T-helper 2 cell treated with Interferon-gamma antibody and Interleukin-4, amounts not matched to agents 5 μg/mL and 100 μg/mL, for 36 hours (primary cell): Measurements from ENCODE around the gene OTP.
"Not testable (repeated sequence)": the region's sequence is repeated elsewhere in the genome, so short reads cannot be mapped to it uniquely, and the experiment has no call there.

ENCODE experiments used
- DNase-seq: peaks from one replicate; pipeline ENCODE4 v3.0.0; 2021; ENCODE audit warnings: low spot score
- H3K27ac Mint-ChIP-seq: one replicate; pipeline ENCODE4 v1.8.0; 2021; ENCODE audit warnings: mild to moderate bottlenecking, mixed read lengths
- H3K27me3 Mint-ChIP-seq: one replicate; pipeline ENCODE4 v1.8.0; 2021; ENCODE audit warnings: low read depth, mixed read lengths
- H3K36me3 Mint-ChIP-seq: one replicate; pipeline ENCODE4 v1.8.0; 2021; ENCODE audit warnings: low read depth, mixed read lengths
- H3K4me1 Mint-ChIP-seq: one replicate; pipeline ENCODE4 v1.8.0; 2021; ENCODE audit warnings: low read depth, mixed read lengths
- H3K4me3 Mint-ChIP-seq: one replicate; pipeline ENCODE4 v1.8.0; 2022; ENCODE audit warnings: mild to moderate bottlenecking, moderate library complexity, mixed read lengths
- H3K9me3 Mint-ChIP-seq: one replicate; pipeline ENCODE4 v1.8.0; 2021; ENCODE audit warnings: mixed read lengths

Gene OTP

GRCh38 chr5:77633709-77634108 is 4.8 kb downstream of the OTP start:
- H3K4me1 Mint-ChIP-seq = peaks cover 20% of the 10 kb centered on the region
- peaks cover 77% of the 10 kb centered on the region for H3K27me3 Mint-ChIP-seq
- no peak for DNase-seq
- no peak overlapping the region for H3K27ac Mint-ChIP-seq
- no peak overlapping the region for H3K4me3 Mint-ChIP-seq
- H3K36me3 Mint-ChIP-seq = peaks cover 7% of the 10 kb centered on the region
- peaks cover 6% of the 10 kb centered on the region for H3K9me3 Mint-ChIP-seq

GRCh38 chr5:77633207-77633675 is 5.3 kb downstream of the OTP start:
- DNase-seq = no peak
- no peak overlapping the region for H3K27ac Mint-ChIP-seq
- peaks cover 6% of the 10 kb centered on the region for H3K9me3 Mint-ChIP-seq
- H3K36me3 Mint-ChIP-seq = peaks cover 7% of the 10 kb centered on the region
- peaks cover 20% of the 10 kb centered on the region for H3K4me1 Mint-ChIP-seq
- no peak overlapping the region for H3K4me3 Mint-ChIP-seq
- peaks cover 78% of the 10 kb centered on the region for H3K27me3 Mint-ChIP-seq

GRCh38 chr5:77632526-77633206 is 5.8 kb downstream of the OTP start:
- Mint-ChIP-seq H3K36me3 (peaks cover 6% of the 10 kb centered on the region), H3K4me3 (peak overlapping the region; percentile 22), H3K9me3 (peaks cover 4% of the 10 kb centered on the region), H3K27ac (peak overlapping the region; percentile 3), H3K4me1 (peaks cover 17% of the 10 kb centered on the region), H3K27me3 (peaks cover 76% of the 10 kb centered on the region)
- DNase-seq = no peak

- H3K4me1 Mint-ChIP-seq = peaks cover 13% of the 10 kb centered on the region
- H3K36me3 Mint-ChIP-seq = peaks cover 2% of the 10 kb centered on the region
- no peaks in the 10 kb centered on the region for H3K9me3 Mint-ChIP-seq
- peaks cover 74% of the 10 kb centered on the region for H3K27me3 Mint-ChIP-seq
- peak overlapping the region; percentile 78 for H3K4me3 Mint-ChIP-seq
- DNase-seq = peak; percentile 53
- peak overlapping the region; percentile 63 for H3K27ac Mint-ChIP-seq
These were observed 8.3 kb downstream of the OTP start for GRCh38 chr5:77630114-77630680.

GRCh38 chr5:77629509-77630113 is 8.9 kb downstream of the OTP start:
- Mint-ChIP-seq H3K9me3 (no peaks in the 10 kb centered on the region), H3K4me1 (peaks cover 13% of the 10 kb centered on the region), H3K27me3 (peaks cover 78% of the 10 kb centered on the region), H3K36me3 (peaks cover 2% of the 10 kb centered on the region), H3K4me3 (peak overlapping the region; percentile 80), H3K27ac (no peak overlapping the region)
- DNase-seq = no peak

GRCh38 chr5:77628840-77629508 is 9.5 kb downstream of the OTP start:
- H3K36me3 Mint-ChIP-seq = peaks cover 2% of the 10 kb centered on the region

GRCh38 chr5:77627869-77628674 is 10.4 kb downstream of the OTP start:
- Mint-ChIP-seq H3K27ac (no peak overlapping the region), H3K4me3 (no peak overlapping the region)

More at GRCh38 chr5:77628840-77629508, 9.5 kb downstream of the OTP start:
- Mint-ChIP-seq H3K4me3 (peak overlapping the region; percentile 80), H3K4me1 (peaks cover 13% of the 10 kb centered on the region), H3K27me3 (peaks cover 80% of the 10 kb centered on the region), H3K9me3 (no peaks in the 10 kb centered on the region), H3K27ac (peak overlapping the region; percentile 70)
- DNase-seq = no peak

GRCh38 chr5:77623203-77623740 is 15.2 kb downstream of the OTP start:
- no peaks in the 10 kb centered on the region for H3K36me3 Mint-ChIP-seq
- H3K9me3 Mint-ChIP-seq = no peaks in the 10 kb centered on the region
- H3K4me1 Mint-ChIP-seq = no peaks in the 10 kb centered on the region
- peaks cover 58% of the 10 kb centered on the region for H3K27me3 Mint-ChIP-seq
- no peak for DNase-seq
- no peak overlapping the region for H3K4me3 Mint-ChIP-seq
- H3K27ac Mint-ChIP-seq = no peak overlapping the region

More at GRCh38 chr5:77627869-77628674, 10.4 kb downstream of the OTP start:
- peaks cover 13% of the 10 kb centered on the region for H3K4me1 Mint-ChIP-seq
- H3K36me3 Mint-ChIP-seq = peaks cover 2% of the 10 kb centered on the region
- no peaks in the 10 kb centered on the region for H3K9me3 Mint-ChIP-seq
- DNase-seq = no peak
- H3K27me3 Mint-ChIP-seq = peaks cover 80% of the 10 kb centered on the region

GRCh38 chr5:77621440-77621839 is 17.1 kb downstream of the OTP start:
- H3K4me1 Mint-ChIP-seq = no peaks in the 10 kb centered on the region

GRCh38 chr5:77620405-77620804 is 18.1 kb downstream of the OTP start:
- no peaks in the 10 kb centered on the region for H3K4me1 Mint-ChIP-seq
- no peaks in the 10 kb centered on the region for H3K36me3 Mint-ChIP-seq
- H3K27ac Mint-ChIP-seq = no peak overlapping the region
- H3K9me3 Mint-ChIP-seq = no peaks in the 10 kb centered on the region
- peaks cover 37% of the 10 kb centered on the region for H3K27me3 Mint-ChIP-seq
- no peak overlapping the region for H3K4me3 Mint-ChIP-seq
- DNase-seq = no peak

More at GRCh38 chr5:77621440-77621839, 17.1 kb downstream of the OTP start:
- DNase-seq = no peak
- no peak overlapping the region for H3K27ac Mint-ChIP-seq
- no peaks in the 10 kb centered on the region for H3K9me3 Mint-ChIP-seq
- peaks cover 44% of the 10 kb centered on the region for H3K27me3 Mint-ChIP-seq
- no peaks in the 10 kb centered on the region for H3K36me3 Mint-ChIP-seq
- H3K4me3 Mint-ChIP-seq = no peak overlapping the region

GRCh38 chr5:77616920-77617319 is 21.6 kb downstream of the OTP start:
- H3K9me3 Mint-ChIP-seq = no peaks in the 10 kb centered on the region
- no peak overlapping the region for H3K4me3 Mint-ChIP-seq
- H3K36me3 Mint-ChIP-seq = no peaks in the 10 kb centered on the region
- no peaks in the 10 kb centered on the region for H3K4me1 Mint-ChIP-seq
- H3K27me3 Mint-ChIP-seq = peaks cover 14% of the 10 kb centered on the region
- H3K27ac Mint-ChIP-seq = no peak overlapping the region
- no peak for DNase-seq

- not testable (repeated sequence) for H3K27ac Mint-ChIP-seq, H3K9me3 Mint-ChIP-seq, DNase-seq, H3K4me3 Mint-ChIP-seq, H3K36me3 Mint-ChIP-seq, H3K4me1 Mint-ChIP-seq
- peaks cover 27% of the 10 kb centered on the region for H3K27me3 Mint-ChIP-seq
These were observed 29.6 kb downstream of the OTP start for GRCh38 chr5:77608927-77609326.

- H3K4me1 Mint-ChIP-seq = no peaks in the 10 kb centered on the region
These were observed 31.2 kb downstream of the OTP start for GRCh38 chr5:77607324-77607723.

More at GRCh38 chr5:77607324-77607723, 31.2 kb downstream of the OTP start:
- Mint-ChIP-seq H3K27ac (no peak overlapping the region), H3K4me3 (no peak overlapping the region), H3K27me3 (peaks cover 27% of the 10 kb centered on the region), H3K9me3 (peaks cover 4% of the 10 kb centered on the region), H3K36me3 (no peaks in the 10 kb centered on the region)
- no peak for DNase-seq
